ENCODE results near the gene EIF4G1. TPM values are rescaled to one million over a fixed set of nuclear protein-coding genes. Genes with fewer than 3 reads are reported as not detected.

The EIF4G1 gene
- total and polyA plus RNA-seq, 2 donors (not counting 3 experiments of a cell fraction or from before 2014, with no cell fraction given) = 355 to 532 TPM

DNA sequence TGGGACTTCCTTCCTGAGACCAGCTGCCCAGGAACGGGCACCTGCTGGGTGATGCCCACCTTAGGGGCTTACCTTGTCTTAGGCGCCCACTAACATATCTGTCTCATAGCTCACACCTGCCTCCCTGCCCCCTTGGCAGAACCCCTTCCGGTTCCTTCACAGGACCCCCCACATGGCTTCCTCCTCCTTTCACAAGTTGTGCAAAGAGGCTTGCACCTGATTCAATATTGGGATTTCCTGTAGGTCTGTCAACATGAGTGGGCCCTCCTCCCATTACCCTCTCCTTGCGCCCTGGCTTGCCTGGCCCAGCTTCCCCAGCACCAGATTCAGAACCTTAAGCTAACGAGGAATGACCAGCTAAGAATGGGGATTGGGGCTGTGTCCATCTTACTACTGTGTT, 63.0 kb downstream of the EIF4G1 start:
- no peaks in the 10 kb centered on the region for H4K20me1 ChIP-seq (replicated peaks; ENCODE audit: control insufficient read depth, extremely low read depth, insufficient read depth, low read length)
- ChIA-PET CTCF (interaction anchor here (0.5 to 1.6 kb wide), 8 partner anchors 13 to 161 kb away, joined by 3 to 4 read pairs (median 3); no protein-coding TSS in a partner anchor), POLR2A (no interaction called here)
- DNase-seq (ENCODE audit: low read depth, low spot score) (no peak), FAIRE-seq (no peak)
- TF ChIP-seq EZH2 (IDR thresholded peaks at IDR 0.05; ENCODE audit: borderline replicate concordance, low read depth, low read length, severe bottlenecking) = no peak
- no peak for TF ChIP-seq JUN (IDR thresholded peaks at IDR 0.05; ENCODE audit: borderline replicate concordance, insufficient read depth, insufficient read length, low read depth)
- TF ChIP-seq POLR2AphosphoS5 (IDR thresholded peaks at IDR 0.05; ENCODE audit: insufficient read depth, low read depth, low read length) = no peak
- TF ChIP-seq, protein P1, sequence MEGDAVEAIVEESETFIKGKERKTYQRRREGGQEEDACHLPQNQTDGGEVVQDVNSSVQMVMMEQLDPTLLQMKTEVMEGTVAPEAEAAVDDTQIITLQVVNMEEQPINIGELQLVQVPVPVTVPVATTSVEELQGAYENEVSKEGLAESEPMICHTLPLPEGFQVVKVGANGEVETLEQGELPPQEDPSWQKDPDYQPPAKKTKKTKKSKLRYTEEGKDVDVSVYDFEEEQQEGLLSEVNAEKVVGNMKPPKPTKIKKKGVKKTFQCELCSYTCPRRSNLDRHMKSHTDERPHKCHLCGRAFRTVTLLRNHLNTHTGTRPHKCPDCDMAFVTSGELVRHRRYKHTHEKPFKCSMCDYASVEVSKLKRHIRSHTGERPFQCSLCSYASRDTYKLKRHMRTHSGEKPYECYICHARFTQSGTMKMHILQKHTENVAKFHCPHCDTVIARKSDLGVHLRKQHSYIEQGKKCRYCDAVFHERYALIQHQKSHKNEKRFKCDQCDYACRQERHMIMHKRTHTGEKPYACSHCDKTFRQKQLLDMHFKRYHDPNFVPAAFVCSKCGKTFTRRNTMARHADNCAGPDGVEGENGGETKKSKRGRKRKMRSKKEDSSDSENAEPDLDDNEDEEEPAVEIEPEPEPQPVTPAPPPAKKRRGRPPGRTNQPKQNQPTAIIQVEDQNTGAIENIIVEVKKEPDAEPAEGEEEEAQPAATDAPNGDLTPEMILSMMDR (IDR thresholded peaks at IDR 0.05; ENCODE audit: extremely low read depth in 1 of 2, insufficient read depth in 1 of 2, low read depth in 1 of 2, low read length in 2 of 2) = no peak
- TF ChIP-seq, protein P2, sequence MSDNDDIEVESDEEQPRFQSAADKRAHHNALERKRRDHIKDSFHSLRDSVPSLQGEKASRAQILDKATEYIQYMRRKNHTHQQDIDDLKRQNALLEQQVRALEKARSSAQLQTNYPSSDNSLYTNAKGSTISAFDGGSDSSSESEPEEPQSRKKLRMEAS (IDR thresholded peaks at IDR 0.05; ENCODE audit: insufficient read depth, insufficient read length) = no peak
- TF ChIP-seq POLR2A (IDR thresholded peaks at IDR 0.05; ENCODE audit: low read depth, low read length) = no peak
- no peak for TF ChIP-seq GATA2 (IDR thresholded peaks at IDR 0.05; ENCODE audit: insufficient read depth, insufficient read length, low read depth, low read length)
- TF ChIP-seq FOS (IDR thresholded peaks at IDR 0.05; ENCODE audit: borderline replicate concordance, insufficient read depth, low read length) = no peak
- no peak for TF ChIP-seq MYC (IDR thresholded peaks at IDR 0.05; ENCODE audit: low read depth, low read length)
- peaks cover 44 to 49% of the 10 kb centered on the region in 2 experiments for H3K27me3 ChIP-seq (ENCODE audit: control insufficient read depth in 2 of 2, insufficient read depth in 2 of 2, low read length in 2 of 2)
- no peaks in the 10 kb centered on the region for H3K9me1 ChIP-seq (replicated peaks; ENCODE audit: control insufficient read depth, extremely low read depth, insufficient read depth, low read length)
- peaks cover 10% of the 10 kb centered on the region for H3K4me1 ChIP-seq (ENCODE audit: control insufficient read depth, extremely low read depth, insufficient read depth, low read length)
- no peak overlapping the region for H3K4me3 ChIP-seq (replicated peaks in 1 of 3; ENCODE audit: insufficient read depth in 1 of 3, low read depth in 1 of 3, low read length in 3 of 3)
- H3K9ac ChIP-seq (replicated peaks; ENCODE audit: extremely low read depth, insufficient read depth, low read length) = no peak overlapping the region
- no peak overlapping the region for H3K4me2 ChIP-seq (ENCODE audit: insufficient read depth, low read length)
- intact Hi-C loops (cut with micrococcal nuclease) = loop anchor here (10.0 kb wide), 1 partner anchor 397 kb away; no protein-coding TSS in a partner anchor
- no peak overlapping the region for H3K27ac ChIP-seq (ENCODE audit: insufficient read depth, low read depth, low read length)
- H3K9me3 ChIP-seq (replicated peaks; ENCODE audit: control insufficient read depth, insufficient read depth, low read length) = no peaks in the 10 kb centered on the region
- H2AFZ ChIP-seq (ENCODE audit: low read depth, low read length) = no peak overlapping the region
- H3K36me3 ChIP-seq (ENCODE audit: control insufficient read depth in 2 of 2, extremely low read depth in 1 of 2, insufficient read depth in 2 of 2, low read length in 2 of 2) = no peaks in the 10 kb centered on the region
- dilution Hi-C loops (cut with MboI; ENCODE audit: extremely low pct_ligation_motif_present, low sequenced_read_pairs) = no loop called here
- BruUV-seq (replicated peaks) = no TSS peak
- H3K79me2 ChIP-seq (ENCODE audit: control insufficient read depth, insufficient read depth, low read length) = no peaks in the 10 kb centered on the region
